Activated T-cell treated with anti-CD3 and anti-CD28 coated beads, Interleukin-2, amount 50 U/mL, for 4 hours (primary cell): ENCODE data around the gene BUD31. TPM values are rescaled to one million over a fixed set of nuclear protein-coding genes. Genes with fewer than 3 reads are reported as not detected.

Experiments used
- ATAC-seq, 2 donors: fragments of 200-7000 bp; cut with Tn5 transposase; one replicate each; pipeline ENCODE4 v1.10.0; 2021
- DNase-seq: peaks from one replicate; pipeline ENCODE4 v3.0.0-alpha.2; 2020
- H3K27me3 Mint-ChIP-seq: one replicate; pipeline ENCODE4 v1.8.0; 2021; ENCODE audit warnings: low read depth, mixed read lengths
- H3K36me3 Mint-ChIP-seq: one replicate; pipeline ENCODE4 v1.8.0; 2022; ENCODE audit warnings: mixed read lengths; ENCODE audit not compliant: insufficient read depth
- H3K4me1 Mint-ChIP-seq: one replicate; pipeline ENCODE4 v1.8.0; 2021; ENCODE audit warnings: low read depth, mixed read lengths
- H3K4me3 Mint-ChIP-seq: one replicate; pipeline ENCODE4 v1.8.0; 2021; ENCODE audit warnings: mild to moderate bottlenecking, moderate library complexity, mixed read lengths
- H3K9me3 Mint-ChIP-seq: one replicate; pipeline ENCODE4 v1.8.0; 2021; ENCODE audit warnings: mixed read lengths
- total RNA-seq, 3 donors: library from RNA; stranded (reverse); gene quantifications; one replicate each; pipeline ENCODE4 v1.2.1, GENCODE V29; 2021

Gene BUD31
- total RNA-seq, 3 donors from 2014 or later, result 174 to 231 (median 178) TPM

GRCh38 chr7:99449326-99449725, 40.6 kb downstream of the BUD31 start:
- H3K36me3 Mint-ChIP-seq, result peaks cover 14% of the 10 kb centered on the region

GRCh38 chr7:99451936-99452335, 43.2 kb downstream of the BUD31 start:
- no peak overlapping the region for H3K4me3 Mint-ChIP-seq
- ATAC-seq (no peak), DNase-seq (no peak)
- no peaks in the 10 kb centered on the region for H3K27me3 Mint-ChIP-seq
- no peaks in the 10 kb centered on the region for H3K9me3 Mint-ChIP-seq
- peaks cover 12% of the 10 kb centered on the region for H3K36me3 Mint-ChIP-seq
- no peaks in the 10 kb centered on the region for H3K4me1 Mint-ChIP-seq

More at GRCh38 chr7:99449326-99449725, 40.6 kb downstream of the BUD31 start:
- Mint-ChIP-seq H3K27me3 (no peaks in the 10 kb centered on the region), H3K4me3 (no peak overlapping the region), H3K4me1 (peaks cover 2% of the 10 kb centered on the region), H3K9me3 (no peaks in the 10 kb centered on the region)
- no peak for DNase-seq
- ATAC-seq, result no peak

GRCh38 chr7:99452541-99452940, 43.8 kb downstream of the BUD31 start:
- Mint-ChIP-seq H3K9me3 (no peaks in the 10 kb centered on the region), H3K27me3 (no peaks in the 10 kb centered on the region), H3K4me1 (no peaks in the 10 kb centered on the region), H3K36me3 (peaks cover 12% of the 10 kb centered on the region), H3K4me3 (no peak overlapping the region)
- no peak for DNase-seq
- ATAC-seq, result no peak

GRCh38 chr7:99453105-99453504, 44.3 kb downstream of the BUD31 start:
- H3K4me3 Mint-ChIP-seq, result no peak overlapping the region
- peaks cover 12% of the 10 kb centered on the region for H3K36me3 Mint-ChIP-seq
- no peaks in the 10 kb centered on the region for H3K27me3 Mint-ChIP-seq
- ATAC-seq, result no peak
- no peaks in the 10 kb centered on the region for H3K4me1 Mint-ChIP-seq
- DNase-seq, result no peak
- no peaks in the 10 kb centered on the region for H3K9me3 Mint-ChIP-seq

- Mint-ChIP-seq H3K4me1 (peaks cover 14% of the 10 kb centered on the region), H3K27me3 (no peaks in the 10 kb centered on the region), H3K9me3 (no peaks in the 10 kb centered on the region), H3K36me3 (peaks cover 27% of the 10 kb centered on the region), H3K4me3 (no peak overlapping the region)
- ATAC-seq (peak in 1 of 2 donors; percentile 17), DNase-seq (no peak)
These were observed 47.1 kb downstream of the BUD31 start for GRCh38 chr7:99455874-99456273.

GRCh38 chr7:99456288-99456687, 47.5 kb downstream of the BUD31 start:
- peaks cover 17% of the 10 kb centered on the region for H3K4me1 Mint-ChIP-seq
- H3K27me3 Mint-ChIP-seq, result no peaks in the 10 kb centered on the region
- DNase-seq (no peak), ATAC-seq (no peak)
- H3K4me3 Mint-ChIP-seq, result no peak overlapping the region
- H3K9me3 Mint-ChIP-seq, result no peaks in the 10 kb centered on the region
- peaks cover 24% of the 10 kb centered on the region for H3K36me3 Mint-ChIP-seq

GRCh38 chr7:99457050-99457649, 48.4 kb downstream of the BUD31 start:
- no peak for ATAC-seq
- DNase-seq, result no peak
- no peak overlapping the region for H3K4me3 Mint-ChIP-seq
- peaks cover 17% of the 10 kb centered on the region for H3K4me1 Mint-ChIP-seq
- H3K9me3 Mint-ChIP-seq, result no peaks in the 10 kb centered on the region
- peaks cover 24% of the 10 kb centered on the region for H3K36me3 Mint-ChIP-seq
- H3K27me3 Mint-ChIP-seq, result no peaks in the 10 kb centered on the region

GRCh38 chr7:99457650-99458493, 49.1 kb downstream of the BUD31 start:
- Mint-ChIP-seq H3K4me1 (peaks cover 20% of the 10 kb centered on the region), H3K4me3 (no peak overlapping the region), H3K9me3 (no peaks in the 10 kb centered on the region), H3K27me3 (no peaks in the 10 kb centered on the region), H3K36me3 (peaks cover 27% of the 10 kb centered on the region)
- DNase-seq (no peak), ATAC-seq (no peak)

GRCh38 chr7:99459087-99459486, 50.3 kb downstream of the BUD31 start:
- Mint-ChIP-seq H3K27me3 (no peaks in the 10 kb centered on the region), H3K4me1 (peaks cover 27% of the 10 kb centered on the region), H3K36me3 (peaks cover 27% of the 10 kb centered on the region), H3K4me3 (no peak overlapping the region), H3K9me3 (no peaks in the 10 kb centered on the region)
- no peak for DNase-seq
- peak; percentile 59 to 64 for ATAC-seq

GRCh38 chr7:99460651-99461050, 51.9 kb downstream of the BUD31 start:
- no peak overlapping the region for H3K4me3 Mint-ChIP-seq
- no peaks in the 10 kb centered on the region for H3K9me3 Mint-ChIP-seq
- ATAC-seq, result no peak
- no peaks in the 10 kb centered on the region for H3K27me3 Mint-ChIP-seq
- H3K36me3 Mint-ChIP-seq, result peaks cover 28% of the 10 kb centered on the region
- DNase-seq, result no peak
- peaks cover 37% of the 10 kb centered on the region for H3K4me1 Mint-ChIP-seq

- no peaks in the 10 kb centered on the region for H3K9me3 Mint-ChIP-seq
These were observed 52.5 kb downstream of the BUD31 start for GRCh38 chr7:99461221-99461620.

GRCh38 chr7:99465421-99465768, 56.6 kb downstream of the BUD31 start:
- peaks cover 9% of the 10 kb centered on the region for H3K36me3 Mint-ChIP-seq
- no peaks in the 10 kb centered on the region for H3K27me3 Mint-ChIP-seq
- H3K9me3 Mint-ChIP-seq, result no peaks in the 10 kb centered on the region
- DNase-seq, result no peak
- peak overlapping the region; percentile 94 for H3K4me3 Mint-ChIP-seq
- H3K4me1 Mint-ChIP-seq, result peaks cover 33% of the 10 kb centered on the region
- peak; percentile 28 to 36 for ATAC-seq

More at GRCh38 chr7:99461221-99461620, 52.5 kb downstream of the BUD31 start:
- ATAC-seq (no peak), DNase-seq (no peak)
- H3K4me1 Mint-ChIP-seq, result peaks cover 41% of the 10 kb centered on the region
- H3K4me3 Mint-ChIP-seq, result no peak overlapping the region
- no peaks in the 10 kb centered on the region for H3K27me3 Mint-ChIP-seq
- peaks cover 28% of the 10 kb centered on the region for H3K36me3 Mint-ChIP-seq

GRCh38 chr7:99468336-99468918, 59.7 kb downstream of the BUD31 start:
- no peak for DNase-seq
- Mint-ChIP-seq H3K9me3 (no peaks in the 10 kb centered on the region), H3K36me3 (peaks cover 5% of the 10 kb centered on the region), H3K27me3 (no peaks in the 10 kb centered on the region), H3K4me1 (peaks cover 28% of the 10 kb centered on the region), H3K4me3 (no peak overlapping the region)
- ATAC-seq, result no peak
